PC-3 (cell line): ENCODE results near the gene CAPN5. TPM values are rescaled to one million over a fixed set of nuclear protein-coding genes. Genes with fewer than 3 reads are reported as not detected.

ENCODE experiments used
- ATAC-seq: fragments of 200-7000 bp; cut with Tn5 transposase; 2 replicates; pipeline ENCODE4 v1.9.1; 2020; ENCODE audit warnings: mild to moderate bottlenecking, moderate library complexity
- BruUV-seq: library from RNA; stranded (reverse); fragments of 400-500 nt; replicated peaks from 2 replicates; lab custom pipeline; 2021; lab: Mats Ljungman, UMichigan
- CTCF ChIA-PET: fragments of 300-600 bp; sonication (Branson Sonifier 250); formaldehyde crosslinking; loops from one replicate; lab custom pipeline; 2022; ENCODE audit warnings: antibody characterized with exemption; lab: Charles Lee
- POLR2A ChIA-PET: fragments of 300-600 bp; sonication (Branson Sonifier 250); formaldehyde crosslinking; loops from one replicate; lab custom pipeline; 2022; ENCODE audit warnings: antibody characterized with exemption; ENCODE audit not compliant: unreplicated experiment; lab: Charles Lee
- DNase-seq: peaks from one replicate; pipeline ENCODE4 v3.0.0-alpha.2; 2015
- H2AFZ ChIP-seq: fragments of 300-600 bp; sonication (generic); 2 replicates; pipeline ENCODE4 v1.6.0; 2016; ENCODE audit warnings: antibody characterized with exemption, low read length
- H3F3A ChIP-seq: fragments of 300-600 bp; sonication (generic); one replicate; pipeline ENCODE4 v1.6.0; 2017; ENCODE audit warnings: antibody characterized with exemption, low read length, control low read depth, mild to moderate bottlenecking; ENCODE audit not compliant: unreplicated experiment
- H3K27ac ChIP-seq: fragments of 300-600 bp; sonication (generic); 2 replicates; pipeline ENCODE4 v1.5.1; 2016; ENCODE audit warnings: mild to moderate bottlenecking, low read length
- H3K27me3 ChIP-seq: fragments of 300-600 bp; sonication (generic); 2 replicates; pipeline ENCODE4 v1.6.1; 2016; ENCODE audit warnings: low read length, mixed read lengths
- H3K36me3 ChIP-seq: fragments of 300-600 bp; sonication (generic); 2 replicates; pipeline ENCODE4 v1.6.1; 2016; ENCODE audit warnings: low read depth, mixed run types, low read length, mixed read lengths
- H3K4me1 ChIP-seq: fragments of 300-600 bp; sonication (generic); 2 replicates; pipeline ENCODE4 v1.5.1; 2016; ENCODE audit warnings: low read length; ENCODE audit not compliant: insufficient read depth
- H3K4me2 ChIP-seq: fragments of 300-600 bp; sonication (generic); 2 replicates; pipeline ENCODE4 v1.6.0; 2016; ENCODE audit warnings: low read length
- H3K4me3 ChIP-seq: fragments of 300-600 bp; sonication (generic); 2 replicates; pipeline ENCODE4 v1.5.1; 2016; ENCODE audit warnings: mild to moderate bottlenecking, low read length, mixed read lengths
- H3K79me2 ChIP-seq: fragments of 300-600 bp; sonication (generic); 2 replicates; pipeline ENCODE4 v1.6.1; 2017; ENCODE audit warnings: low read length, mixed read lengths
- H3K9ac ChIP-seq: fragments of 300-600 bp; sonication (generic); 2 replicates; pipeline ENCODE4 v1.6.0; 2016; ENCODE audit warnings: mild to moderate bottlenecking, low read length
- H3K9me2 ChIP-seq: fragments of 300-600 bp; sonication (generic); replicated peaks from 2 replicates; pipeline ENCODE4 v1.6.1; 2016; ENCODE audit warnings: mixed run types, low read length, mixed read lengths
- H3K9me3 ChIP-seq: fragments of 300-600 bp; sonication (generic); 2 replicates; pipeline ENCODE4 v1.6.1; 2016; ENCODE audit warnings: low read length, mixed read lengths
- H4K20me1 ChIP-seq: fragments of 300-600 bp; sonication (generic); 2 replicates; pipeline ENCODE4 v1.6.1; 2016; ENCODE audit warnings: low read length, mixed read lengths
- CTCF ChIP-seq: fragments of 300-600 bp; sonication (generic); conservative IDR thresholded peaks from 2 replicates; pipeline ENCODE4 v1.5.1; 2017; ENCODE audit warnings: antibody characterized with exemption, low read depth, mild to moderate bottlenecking, low read length
- EZH2 ChIP-seq: fragments of 300-600 bp; sonication (generic); IDR thresholded peaks from one replicate; pipeline ENCODE4 v1.6.1; 2017; ENCODE audit warnings: antibody characterized with exemption, mild to moderate bottlenecking, low read length; ENCODE audit not compliant: unreplicated experiment
- EZH2phosphoT487 ChIP-seq: fragments of 300-600 bp; sonication (generic); IDR thresholded peaks from 2 replicates; pipeline ENCODE4 v1.6.1; 2018; ENCODE audit warnings: mild to moderate bottlenecking, antibody characterized with exemption, low read length, borderline replicate concordance
- intact Hi-C: fragments of 100-400 bp; cut with micrococcal nuclease; formaldehyde crosslinking; loops from 2 replicates; pipeline ENCODE4 v1.9.0; 2023
- total RNA-seq: library from RNA; depleted of rRNA; stranded (reverse); fragments of >200 nt; gene quantifications from 2 replicates; pipeline ENCODE4 v1.2.3, GENCODE V29; 2014

CAPN5 gene
- total RNA-seq, 1 experiment from 2014 or later = 6.3 TPM

DNA sequence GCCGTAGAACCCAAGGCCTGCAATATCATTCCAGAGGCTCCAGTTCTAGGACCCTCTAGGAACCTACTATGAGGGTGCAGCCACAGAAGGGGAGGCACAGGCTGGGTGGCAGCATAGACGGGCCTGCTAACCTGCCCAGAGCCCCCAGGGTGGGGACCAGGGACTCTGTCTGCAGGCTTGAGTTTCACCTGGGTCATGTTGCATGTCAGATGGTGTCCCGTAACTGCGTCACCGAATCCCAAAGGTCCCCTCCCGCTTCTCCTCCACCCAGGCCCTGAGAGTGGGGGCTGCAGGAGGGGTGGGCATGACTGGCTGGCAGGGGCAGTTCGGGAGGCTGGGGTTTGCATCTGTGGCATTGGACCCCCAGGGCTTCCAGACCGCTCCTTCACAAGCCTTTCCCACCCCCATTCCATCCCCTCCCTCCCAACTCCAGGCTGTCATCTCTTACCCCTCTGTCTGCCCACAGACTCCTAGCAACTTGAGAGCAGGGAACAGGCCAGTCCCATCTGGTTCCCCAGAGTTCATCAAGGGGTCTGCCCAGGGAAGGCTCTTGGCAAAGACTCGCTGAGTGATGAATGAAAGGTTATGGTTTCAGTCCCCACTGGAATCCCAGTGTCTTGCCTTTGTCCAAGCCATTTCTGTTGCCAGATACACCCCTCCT, 77.6 kb downstream of the CAPN5 start:
- no peaks in the 10 kb centered on the region for H3K9me3 ChIP-seq
- no peaks in the 10 kb centered on the region for H3K36me3 ChIP-seq
- no TSS peak for BruUV-seq
- H2AFZ ChIP-seq = no peak overlapping the region
- no peaks in the 10 kb centered on the region for H3K79me2 ChIP-seq
- H3F3A ChIP-seq = no peaks in the 10 kb centered on the region
- no peak for DNase-seq
- ATAC-seq = no peak
- intact Hi-C loops = no loop called here
- peaks cover 6% of the 10 kb centered on the region; the same call in 1 of the 2 replicates for H3K4me1 ChIP-seq
- H4K20me1 ChIP-seq = no peaks in the 10 kb centered on the region
- ChIA-PET CTCF (no interaction called here), POLR2A (no interaction called here)
- H3K9me2 ChIP-seq = no peaks in the 10 kb centered on the region
- H3K4me2 ChIP-seq = no peak overlapping the region
- H3K27ac ChIP-seq = no peak overlapping the region
- TF ChIP-seq EZH2phosphoT487 = no peak
- no peak for TF ChIP-seq EZH2
- TF ChIP-seq CTCF = no peak
- no peaks in the 10 kb centered on the region for H3K27me3 ChIP-seq
- H3K4me3 ChIP-seq = no peak overlapping the region
- no peak overlapping the region for H3K9ac ChIP-seq

GRCh38 chr11:77144857-77145428, 78.2 kb downstream of the CAPN5 start:
- no peaks in the 10 kb centered on the region for H3F3A ChIP-seq
- intact Hi-C loops = no loop called here
- H3K4me2 ChIP-seq = no peak overlapping the region
- H3K79me2 ChIP-seq = no peaks in the 10 kb centered on the region
- H3K27ac ChIP-seq = no peak overlapping the region
- ChIA-PET POLR2A (no interaction called here), CTCF (no interaction called here)
- H3K36me3 ChIP-seq = no peaks in the 10 kb centered on the region
- ATAC-seq (no peak), DNase-seq (no peak)
- no peak overlapping the region for H3K4me3 ChIP-seq
- TF ChIP-seq EZH2phosphoT487 (no peak), EZH2 (no peak), CTCF (no peak)
- H3K9ac ChIP-seq = no peak overlapping the region
- no peak overlapping the region for H2AFZ ChIP-seq
- H3K9me3 ChIP-seq = no peaks in the 10 kb centered on the region
- peaks cover 6% of the 10 kb centered on the region; the same call in 1 of the 2 replicates for H3K4me1 ChIP-seq
- no peaks in the 10 kb centered on the region for H3K27me3 ChIP-seq
- H4K20me1 ChIP-seq = no peaks in the 10 kb centered on the region
- no TSS peak for BruUV-seq
- H3K9me2 ChIP-seq = no peaks in the 10 kb centered on the region

- H3K4me3 ChIP-seq = no peak overlapping the region
- CTCF ChIA-PET = no interaction called here
- H3K27ac ChIP-seq = no peak overlapping the region
- H3K79me2 ChIP-seq = no peaks in the 10 kb centered on the region
- no peaks in the 10 kb centered on the region for H3K27me3 ChIP-seq
- no peak overlapping the region for H3K4me2 ChIP-seq
- ATAC-seq (no peak), DNase-seq (no peak)
- no peaks in the 10 kb centered on the region for H4K20me1 ChIP-seq
- POLR2A ChIA-PET = no interaction called here
- BruUV-seq = no TSS peak
- H2AFZ ChIP-seq = no peak overlapping the region
- no peak for TF ChIP-seq CTCF
- TF ChIP-seq EZH2phosphoT487 = no peak
- TF ChIP-seq EZH2 = no peak
- H3K36me3 ChIP-seq = no peaks in the 10 kb centered on the region
- intact Hi-C loops = no loop called here
- H3F3A ChIP-seq = no peaks in the 10 kb centered on the region
- H3K9ac ChIP-seq = no peak overlapping the region
- no peaks in the 10 kb centered on the region for H3K9me2 ChIP-seq
- H3K9me3 ChIP-seq = no peaks in the 10 kb centered on the region
- no peaks in the 10 kb centered on the region for H3K4me1 ChIP-seq
Measured at GRCh38 chr11:77146261-77147035, 79.7 kb downstream of the CAPN5 start.
